ENCODE measurements around the gene PTPRG.

- TF ChIP-seq POLR2A (IDR thresholded peaks at IDR 0.05; ENCODE audit: low read depth, low read length) (no peak), POLR2AphosphoS5 (IDR thresholded peaks at IDR 0.05; ENCODE audit: low read depth, low read length) (no peak)
Measured at GRCh38 chr3:61887206-61887605, 325.8 kb downstream of the PTPRG start.
